ENCODE measurements around the gene RARRES2.

DNA sequence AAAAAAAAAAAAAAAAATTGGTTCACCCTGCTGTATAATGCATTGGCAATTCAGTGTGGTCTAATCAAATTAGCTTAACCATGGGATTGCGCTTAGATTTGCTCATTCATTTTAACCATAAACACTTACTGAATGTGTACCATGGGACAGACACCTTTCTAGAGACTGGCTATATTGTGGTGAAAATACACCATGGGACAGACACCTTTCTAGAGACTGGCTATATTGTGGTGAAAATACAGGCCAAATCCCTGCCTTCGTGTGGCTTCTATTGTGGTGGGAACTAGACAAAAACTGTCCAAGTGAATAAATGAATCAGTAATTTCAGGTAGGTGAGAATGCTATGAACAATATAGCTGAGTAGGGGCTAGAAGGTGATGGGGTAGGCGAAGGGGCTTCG lies 17.0 kb upstream of the RARRES2 start:
- TF ChIP-seq, protein P1, sequence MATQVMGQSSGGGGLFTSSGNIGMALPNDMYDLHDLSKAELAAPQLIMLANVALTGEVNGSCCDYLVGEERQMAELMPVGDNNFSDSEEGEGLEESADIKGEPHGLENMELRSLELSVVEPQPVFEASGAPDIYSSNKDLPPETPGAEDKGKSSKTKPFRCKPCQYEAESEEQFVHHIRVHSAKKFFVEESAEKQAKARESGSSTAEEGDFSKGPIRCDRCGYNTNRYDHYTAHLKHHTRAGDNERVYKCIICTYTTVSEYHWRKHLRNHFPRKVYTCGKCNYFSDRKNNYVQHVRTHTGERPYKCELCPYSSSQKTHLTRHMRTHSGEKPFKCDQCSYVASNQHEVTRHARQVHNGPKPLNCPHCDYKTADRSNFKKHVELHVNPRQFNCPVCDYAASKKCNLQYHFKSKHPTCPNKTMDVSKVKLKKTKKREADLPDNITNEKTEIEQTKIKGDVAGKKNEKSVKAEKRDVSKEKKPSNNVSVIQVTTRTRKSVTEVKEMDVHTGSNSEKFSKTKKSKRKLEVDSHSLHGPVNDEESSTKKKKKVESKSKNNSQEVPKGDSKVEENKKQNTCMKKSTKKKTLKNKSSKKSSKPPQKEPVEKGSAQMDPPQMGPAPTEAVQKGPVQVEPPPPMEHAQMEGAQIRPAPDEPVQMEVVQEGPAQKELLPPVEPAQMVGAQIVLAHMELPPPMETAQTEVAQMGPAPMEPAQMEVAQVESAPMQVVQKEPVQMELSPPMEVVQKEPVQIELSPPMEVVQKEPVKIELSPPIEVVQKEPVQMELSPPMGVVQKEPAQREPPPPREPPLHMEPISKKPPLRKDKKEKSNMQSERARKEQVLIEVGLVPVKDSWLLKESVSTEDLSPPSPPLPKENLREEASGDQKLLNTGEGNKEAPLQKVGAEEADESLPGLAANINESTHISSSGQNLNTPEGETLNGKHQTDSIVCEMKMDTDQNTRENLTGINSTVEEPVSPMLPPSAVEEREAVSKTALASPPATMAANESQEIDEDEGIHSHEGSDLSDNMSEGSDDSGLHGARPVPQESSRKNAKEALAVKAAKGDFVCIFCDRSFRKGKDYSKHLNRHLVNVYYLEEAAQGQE (IDR thresholded peaks at IDR 0.05; ENCODE audit: low read depth, low read length) = no peak
- TF ChIP-seq TCF12 (IDR thresholded peaks at IDR 0.05) (no peak), EP300 (IDR thresholded peaks at IDR 0.05; ENCODE audit: borderline replicate concordance in 1 of 2, low read depth in 1 of 2, low read length in 1 of 2) (no peak), POLR2AphosphoS5 (IDR thresholded peaks at IDR 0.05; ENCODE audit: low read depth, low read length) (no peak), NRF1 (IDR thresholded peaks at IDR 0.05; ENCODE audit: low read depth, low read length) (no peak), JUND (IDR thresholded peaks at IDR 0.05) (no peak)
- TF ChIP-seq, protein P2, sequence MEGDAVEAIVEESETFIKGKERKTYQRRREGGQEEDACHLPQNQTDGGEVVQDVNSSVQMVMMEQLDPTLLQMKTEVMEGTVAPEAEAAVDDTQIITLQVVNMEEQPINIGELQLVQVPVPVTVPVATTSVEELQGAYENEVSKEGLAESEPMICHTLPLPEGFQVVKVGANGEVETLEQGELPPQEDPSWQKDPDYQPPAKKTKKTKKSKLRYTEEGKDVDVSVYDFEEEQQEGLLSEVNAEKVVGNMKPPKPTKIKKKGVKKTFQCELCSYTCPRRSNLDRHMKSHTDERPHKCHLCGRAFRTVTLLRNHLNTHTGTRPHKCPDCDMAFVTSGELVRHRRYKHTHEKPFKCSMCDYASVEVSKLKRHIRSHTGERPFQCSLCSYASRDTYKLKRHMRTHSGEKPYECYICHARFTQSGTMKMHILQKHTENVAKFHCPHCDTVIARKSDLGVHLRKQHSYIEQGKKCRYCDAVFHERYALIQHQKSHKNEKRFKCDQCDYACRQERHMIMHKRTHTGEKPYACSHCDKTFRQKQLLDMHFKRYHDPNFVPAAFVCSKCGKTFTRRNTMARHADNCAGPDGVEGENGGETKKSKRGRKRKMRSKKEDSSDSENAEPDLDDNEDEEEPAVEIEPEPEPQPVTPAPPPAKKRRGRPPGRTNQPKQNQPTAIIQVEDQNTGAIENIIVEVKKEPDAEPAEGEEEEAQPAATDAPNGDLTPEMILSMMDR (IDR thresholded peaks at IDR 0.05) = no peak
- TF ChIP-seq, protein P3, sequence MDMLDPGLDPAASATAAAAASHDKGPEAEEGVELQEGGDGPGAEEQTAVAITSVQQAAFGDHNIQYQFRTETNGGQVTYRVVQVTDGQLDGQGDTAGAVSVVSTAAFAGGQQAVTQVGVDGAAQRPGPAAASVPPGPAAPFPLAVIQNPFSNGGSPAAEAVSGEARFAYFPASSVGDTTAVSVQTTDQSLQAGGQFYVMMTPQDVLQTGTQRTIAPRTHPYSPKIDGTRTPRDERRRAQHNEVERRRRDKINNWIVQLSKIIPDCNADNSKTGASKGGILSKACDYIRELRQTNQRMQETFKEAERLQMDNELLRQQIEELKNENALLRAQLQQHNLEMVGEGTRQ (IDR thresholded peaks at IDR 0.05; ENCODE audit: borderline replicate concordance, low read depth, low read length) = no peak

Measured in SK-N-SH (cell line).